Body of pancreas (tissue), 4 donors: ENCODE data around the gene FBN1.

ENCODE experiments used
- CTCF ChIP-seq, 7 experiments: fragments of 450-650 bp in 4 of 7; fragments of 200-600 bp in 3 of 7; sonication (generic) in 3 of 7; IDR thresholded peaks; one replicate each; pipeline ENCODE4 v1.5.1; 2016 to 2019; ENCODE audit warnings: antibody characterized with exemption in 7 of 7
- POLR2A ChIP-seq, 3 donors: fragments of 450-650 bp; IDR thresholded peaks; one replicate each; pipeline ENCODE4 v1.6.1; 2016; ENCODE audit warnings: antibody characterized with exemption in 3 of 3, mild to moderate bottlenecking in 2 of 3

DNA sequence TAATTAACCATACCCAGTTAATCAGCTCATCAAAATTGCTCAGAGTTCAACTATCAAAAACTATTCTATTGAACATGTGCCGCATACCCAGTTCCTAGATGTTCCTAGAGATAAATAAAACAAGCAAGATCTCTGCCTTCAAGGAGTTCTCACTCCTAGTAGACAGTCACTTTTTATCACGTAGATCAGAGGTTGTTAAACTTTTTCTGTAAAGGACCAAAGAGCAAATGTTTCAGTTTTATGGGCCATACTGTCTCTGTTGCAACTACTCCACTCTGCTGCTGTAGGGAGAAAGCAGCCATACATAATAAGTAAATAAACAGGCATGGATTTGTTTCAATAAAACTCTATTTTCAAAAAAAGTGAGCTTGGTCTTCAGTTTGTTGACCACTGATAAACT is 7.9 kb downstream of the FBN1 start:
- TF ChIP-seq CTCF (IDR thresholded peaks at IDR 0.05) (no peak), POLR2A (IDR thresholded peaks at IDR 0.05) (no peak)
